NCI-H510A (cell line): ENCODE results near the gene PTBP3.
"Not testable (repeated sequence)": the region's sequence is repeated elsewhere in the genome, so short reads cannot be mapped to it uniquely, and the experiment has no call there.

Experiments
- DNase-seq: peaks from one replicate; lab custom pipeline; 2025; lab: John Stamatoyannopoulos, UW

Gene PTBP3

GRCh38 chr9:112332977-112333638, at the start of gene PTBP3:
TSS of gene PTBP3 (minus strand) at chr9:112333619. CDS start at chr9:112297865, 35,754 bp downstream.
- DNase-seq: peak; percentile 78

- DNase-seq: no peak
Measured at GRCh38 chr9:112382501-112383364, 49.3 kb upstream of the PTBP3 start.

GRCh38 chr9:112382066-112382465, 48.6 kb upstream of the PTBP3 start:
- DNase-seq: no peak

- DNase-seq: no peak
Measured at GRCh38 chr9:112380825-112381221, 47.4 kb upstream of the PTBP3 start.

GRCh38 chr9:112380102-112380824, 46.8 kb upstream of the PTBP3 start, which contains the start of gene HSDL2:
TSS of gene HSDL2 (plus strand) at chr9:112380108. CDS start at chr9:112380164, 56 bp downstream.
- DNase-seq: no peak

- peak; percentile 96 for DNase-seq
Measured at GRCh38 chr9:112379177-112380101, 46.0 kb upstream of the PTBP3 start.

GRCh38 chr9:112378328-112379176, 45.1 kb upstream of the PTBP3 start:
- peak; percentile 18 for DNase-seq

- DNase-seq: no peak
Measured at GRCh38 chr9:112377684-112378327, 44.4 kb upstream of the PTBP3 start.

GRCh38 chr9:112377087-112377486, 43.7 kb upstream of the PTBP3 start:
- DNase-seq: no peak

- DNase-seq: no peak
Measured at GRCh38 chr9:112375361-112375760, 41.9 kb upstream of the PTBP3 start.

- DNase-seq: not testable (repeated sequence)
Measured at GRCh38 chr9:112374232-112374631, 40.8 kb upstream of the PTBP3 start.

- DNase-seq: not testable (repeated sequence)
Measured at GRCh38 chr9:112373666-112374065, 40.2 kb upstream of the PTBP3 start.

- DNase-seq: no peak
Measured at GRCh38 chr9:112371060-112371459, 37.6 kb upstream of the PTBP3 start.

GRCh38 chr9:112369817-112370216, 36.4 kb upstream of the PTBP3 start:
- no peak for DNase-seq

GRCh38 chr9:112367465-112367864, 34.0 kb upstream of the PTBP3 start:
- DNase-seq: no peak

GRCh38 chr9:112366591-112366990, 33.2 kb upstream of the PTBP3 start:
- DNase-seq: no peak

GRCh38 chr9:112365257-112365656, 31.8 kb upstream of the PTBP3 start:
- DNase-seq: not testable (repeated sequence)

GRCh38 chr9:112364761-112365160, 31.3 kb upstream of the PTBP3 start:
- DNase-seq: no peak

- no peak for DNase-seq
Measured at GRCh38 chr9:112361601-112362000, 28.2 kb upstream of the PTBP3 start.
